Gastroesophageal sphincter (tissue), 4 donors: ENCODE data around the gene TOMM7. TPM values are rescaled to one million over a fixed set of nuclear protein-coding genes. Genes with fewer than 3 reads are reported as not detected.
A peak's percentile ranks its signal among the peaks of the same experiment; 100 is the strongest.

ENCODE experiments used
- ATAC-seq: fragments of 150-250 bp; one replicate; pipeline ENCODE4 v1.9.1; 2016; ENCODE audit warnings: mild to moderate bottlenecking, moderate library complexity
- H3K27ac ChIP-seq, 4 donors: fragments of 200-600 bp; sonication (generic) in 3 of 4; 1 replicate in 3 of 4; 2 replicates in 1 of 4; pipeline ENCODE4 v1.5.1; 2016 to 2019
- H3K27me3 ChIP-seq: fragments of 200-600 bp; sonication (generic); one replicate; pipeline ENCODE4 v1.5.1; 2019
- H3K36me3 ChIP-seq, 2 donors: fragments of 200-600 bp; sonication (generic); one replicate each; pipeline ENCODE4 v1.5.1; 2019; ENCODE audit warnings: control low read depth in 1 of 2
- H3K4me1 ChIP-seq, 3 donors: fragments of 200-600 bp; sonication (generic); 1 replicate in 2 of 3; 2 replicates in 1 of 3; pipeline ENCODE4 v1.5.1; 2016 to 2019; ENCODE audit warnings: control low read depth in 2 of 3
- H3K4me3 ChIP-seq, 2 donors: fragments of 200-600 bp; sonication (generic); one replicate each; pipeline ENCODE4 v1.5.1; 2019; ENCODE audit warnings: mild to moderate bottlenecking in 1 of 2, moderate library complexity in 1 of 2
- H3K9me3 ChIP-seq, 3 donors: fragments of 200-600 bp; sonication (generic); one replicate each; pipeline ENCODE4 v1.5.1; 2017 to 2019; ENCODE audit warnings: control low read depth in 2 of 3
- CTCF ChIP-seq, 4 experiments: fragments of 200-600 bp in 2 of 4; fragments of 450-650 bp in 2 of 4; sonication (generic) in 1 of 4; IDR thresholded peaks; one replicate each; pipeline ENCODE4 v1.5.1; 2017 to 2019; ENCODE audit warnings: antibody characterized with exemption in 4 of 4, mild to moderate bottlenecking in 2 of 4, moderate library complexity in 2 of 4
- EP300 ChIP-seq: sonication (generic); formaldehyde crosslinking; IDR thresholded peaks from one replicate; pipeline ENCODE4 v1.6.1; 2017; ENCODE audit warnings: antibody characterized with exemption, mild to moderate bottlenecking
- POLR2A ChIP-seq, 2 donors: fragments of 450-650 bp; IDR thresholded peaks; one replicate each; pipeline ENCODE4 v1.6.1; 2017; ENCODE audit warnings: antibody characterized with exemption in 2 of 2, mild to moderate bottlenecking in 2 of 2, moderate library complexity in 1 of 2
- POLR2AphosphoS5 ChIP-seq: sonication (generic); formaldehyde crosslinking; IDR thresholded peaks from one replicate; pipeline ENCODE4 v1.6.1; 2017; ENCODE audit warnings: antibody characterized with exemption
- WGBS, 2 donors: methylation state at CpG; one replicate each; pipeline ENCODE4 v1.1.5; 2018; ENCODE audit warnings: low coverage in 1 of 2; 5-methylcytosine and 5-hydroxymethylcytosine counted together
- total RNA-seq, 4 donors: library from RNA; depleted of rRNA; stranded (reverse); fragments of >200 nt; gene quantifications; one replicate each; pipeline ENCODE4 v1.1.0, GENCODE V29; 2016

TOMM7 gene
- total RNA-seq, 4 donors from 2014 or later = 121 to 340 (median 231) TPM

- peaks cover 0 to 27% (median 23%) of the 10 kb centered on the region in 3 donors for H3K4me1 ChIP-seq
- no peak for TF ChIP-seq POLR2AphosphoS5
- no peak for TF ChIP-seq CTCF (IDR thresholded peaks at IDR 0.05)
- TF ChIP-seq POLR2A (IDR thresholded peaks at IDR 0.05) = no peak
- no peak for TF ChIP-seq EP300
- peaks cover 0 to 15% of the 10 kb centered on the region in 2 donors for H3K36me3 ChIP-seq
- no peaks in the 10 kb centered on the region for H3K27me3 ChIP-seq
- WGBS, 2 donors = 100% methylated on average over 1 of the region's 2 CpGs; no CpG with 5 or more reads in 1 of the 2 donors
- ATAC-seq = no peak
- no peak overlapping the region for H3K4me3 ChIP-seq
- no peaks in the 10 kb centered on the region for H3K9me3 ChIP-seq
- peak overlapping the region in 3 of 4 donors; percentile 46 to 73 (median 67) for H3K27ac ChIP-seq
Measured at GRCh38 chr7:22867589-22867988, 44.9 kb upstream of the TOMM7 start.

GRCh38 chr7:22867003-22867402 is 44.4 kb upstream of the TOMM7 start:
- WGBS, 2 donors = 40 to 60% methylated on average over 4 of the region's 4 CpGs
- Histone ChIP-seq H3K27ac (peak overlapping the region in 3 of 4 donors; percentile 46 to 73 (median 67)), H3K4me1 (peaks cover 0 to 27% (median 23%) of the 10 kb centered on the region in 3 donors), H3K9me3 (no peaks in the 10 kb centered on the region), H3K36me3 (peaks cover 0 to 15% of the 10 kb centered on the region in 2 donors), H3K4me3 (no peak overlapping the region), H3K27me3 (no peaks in the 10 kb centered on the region)
- TF ChIP-seq POLR2A (IDR thresholded peaks at IDR 0.05) (no peak), EP300 (no peak), POLR2AphosphoS5 (no peak), CTCF (IDR thresholded peaks at IDR 0.05) (no peak)
- peak; percentile 73 for ATAC-seq

- H3K27ac ChIP-seq = peak overlapping the region in 3 of 4 donors; percentile 36 to 69 (median 65)
- WGBS, 2 donors = 50 to 73% methylated on average over 2 of the region's 2 CpGs
Measured at GRCh38 chr7:22865602-22865960, 42.9 kb upstream of the TOMM7 start.

GRCh38 chr7:22864855-22865601 is 42.4 kb upstream of the TOMM7 start:
- WGBS, 2 donors = 49 to 77% methylated on average over 3 to 6 of the region's 7 CpGs
- Histone ChIP-seq H3K4me3 (no peak overlapping the region), H3K27ac (peak overlapping the region in 3 of 4 donors; percentile 36 to 69 (median 65)), H3K27me3 (no peaks in the 10 kb centered on the region), H3K9me3 (no peaks in the 10 kb centered on the region), H3K4me1 (peaks cover 0 to 39% (median 23%) of the 10 kb centered on the region in 3 donors), H3K36me3 (peaks cover 0 to 15% of the 10 kb centered on the region in 2 donors)
- no peak for TF ChIP-seq EP300
- no peak for TF ChIP-seq CTCF (IDR thresholded peaks at IDR 0.05)
- TF ChIP-seq POLR2AphosphoS5 = no peak
- no peak for ATAC-seq

More at GRCh38 chr7:22865602-22865960, 42.9 kb upstream of the TOMM7 start:
- Histone ChIP-seq H3K9me3 (no peaks in the 10 kb centered on the region), H3K27me3 (no peaks in the 10 kb centered on the region), H3K4me3 (no peak overlapping the region), H3K4me1 (peaks cover 0 to 33% (median 23%) of the 10 kb centered on the region in 3 donors), H3K36me3 (peaks cover 0 to 15% of the 10 kb centered on the region in 2 donors)
- TF ChIP-seq EP300 (no peak), CTCF (IDR thresholded peaks at IDR 0.05) (no peak), POLR2AphosphoS5 (no peak), POLR2A (IDR thresholded peaks at IDR 0.05) (no peak)
- no peak for ATAC-seq

GRCh38 chr7:22864301-22864700 is 41.7 kb upstream of the TOMM7 start:
- no peak overlapping the region for H3K4me3 ChIP-seq
- peak overlapping the region in 2 of 4 donors; percentile 65 to 69 for H3K27ac ChIP-seq
- no peak for ATAC-seq
- peaks cover 0 to 46% (median 28%) of the 10 kb centered on the region in 3 donors for H3K4me1 ChIP-seq
- TF ChIP-seq CTCF (IDR thresholded peaks at IDR 0.05) (no peak), POLR2AphosphoS5 (no peak), EP300 (no peak), POLR2A (IDR thresholded peaks at IDR 0.05) (no peak)
- no peaks in the 10 kb centered on the region for H3K9me3 ChIP-seq
- H3K27me3 ChIP-seq = no peaks in the 10 kb centered on the region
- H3K36me3 ChIP-seq = peaks cover 0 to 10% of the 10 kb centered on the region in 2 donors
- 70 to 80% methylated on average over 1 of the region's 1 CpG for WGBS, 2 donors
